ENCODE data around the gene CHMP6.

DNA sequence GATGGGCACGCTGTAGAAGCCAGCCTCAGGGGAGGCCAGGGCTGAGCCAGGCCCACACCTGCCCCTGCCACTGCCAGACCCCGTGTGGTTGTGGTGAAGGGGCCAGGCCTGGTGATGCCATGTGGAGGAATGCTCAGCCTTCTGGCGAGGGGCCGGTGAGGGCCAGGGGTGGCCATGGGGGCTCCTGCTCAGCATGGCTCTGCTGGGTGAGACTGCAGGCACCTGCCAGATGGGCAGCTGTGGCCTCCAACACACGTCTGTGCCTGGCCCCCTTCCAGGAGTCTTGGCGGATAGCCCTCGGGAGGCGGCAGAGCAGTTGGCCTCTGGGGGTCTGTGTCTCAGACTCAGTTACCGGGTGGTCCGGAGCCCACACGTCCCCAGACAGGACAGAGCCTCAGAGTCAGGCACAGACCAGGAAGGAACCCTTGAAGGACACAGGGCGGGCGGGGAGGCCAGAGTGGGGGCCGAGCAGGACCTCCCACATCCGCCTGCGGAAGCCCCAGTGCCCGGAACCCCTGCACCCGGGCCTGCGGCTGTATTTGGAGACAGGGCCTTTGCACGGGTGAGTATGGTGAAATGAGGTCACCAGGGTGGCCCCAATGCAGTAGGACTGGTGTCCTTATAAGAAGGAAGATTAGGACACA, 22.5 kb upstream of the CHMP6 start:
- no peak for TF ChIP-seq POLR2A (IDR thresholded peaks at IDR 0.05)
- TF ChIP-seq, protein P1, sequence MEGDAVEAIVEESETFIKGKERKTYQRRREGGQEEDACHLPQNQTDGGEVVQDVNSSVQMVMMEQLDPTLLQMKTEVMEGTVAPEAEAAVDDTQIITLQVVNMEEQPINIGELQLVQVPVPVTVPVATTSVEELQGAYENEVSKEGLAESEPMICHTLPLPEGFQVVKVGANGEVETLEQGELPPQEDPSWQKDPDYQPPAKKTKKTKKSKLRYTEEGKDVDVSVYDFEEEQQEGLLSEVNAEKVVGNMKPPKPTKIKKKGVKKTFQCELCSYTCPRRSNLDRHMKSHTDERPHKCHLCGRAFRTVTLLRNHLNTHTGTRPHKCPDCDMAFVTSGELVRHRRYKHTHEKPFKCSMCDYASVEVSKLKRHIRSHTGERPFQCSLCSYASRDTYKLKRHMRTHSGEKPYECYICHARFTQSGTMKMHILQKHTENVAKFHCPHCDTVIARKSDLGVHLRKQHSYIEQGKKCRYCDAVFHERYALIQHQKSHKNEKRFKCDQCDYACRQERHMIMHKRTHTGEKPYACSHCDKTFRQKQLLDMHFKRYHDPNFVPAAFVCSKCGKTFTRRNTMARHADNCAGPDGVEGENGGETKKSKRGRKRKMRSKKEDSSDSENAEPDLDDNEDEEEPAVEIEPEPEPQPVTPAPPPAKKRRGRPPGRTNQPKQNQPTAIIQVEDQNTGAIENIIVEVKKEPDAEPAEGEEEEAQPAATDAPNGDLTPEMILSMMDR (IDR thresholded peaks at IDR 0.05): no peak
